ENCODE results near the gene LRIG1. TPM values are rescaled to one million over a fixed set of nuclear protein-coding genes. Genes with fewer than 3 reads are reported as not detected.
A peak's percentile ranks its signal among the peaks of the same experiment; 100 is the strongest.

LRIG1 gene
- total and polyA plus RNA-seq, 5 experiments from 2014 or later = 4.9 to 13.0 (median 11.1) TPM

- H3K9me3 Mint-ChIP-seq = no peaks in the 10 kb centered on the region
- no peaks in the 10 kb centered on the region for H3K27me3 Mint-ChIP-seq
- H3K36me3 Mint-ChIP-seq = peaks cover 0 to 7% (median 0%) of the 10 kb centered on the region in 3 donors
- ATAC-seq (no peak), DNase-seq (no peak)
- H3K27ac Mint-ChIP-seq = no peak overlapping the region
- H3K4me1 Mint-ChIP-seq = peaks cover 0 to 11% (median 2%) of the 10 kb centered on the region in 4 donors
- H3K4me3 Mint-ChIP-seq = no peak overlapping the region
- POLR2A ChIA-PET = no interaction called here
Observed at GRCh38 chr3:66463730-66464511, 36.9 kb downstream of the LRIG1 start.

- Mint-ChIP-seq H3K27ac (no peak overlapping the region), H3K4me1 (peaks cover 0 to 4% (median 2%) of the 10 kb centered on the region in 4 donors)
- POLR2A ChIA-PET = no interaction called here
Observed at GRCh38 chr3:66463054-66463631, 37.7 kb downstream of the LRIG1 start.

GRCh38 chr3:66457252-66457651 is 43.6 kb downstream of the LRIG1 start:
- H3K36me3 Mint-ChIP-seq = peaks cover 0 to 17% (median 0%) of the 10 kb centered on the region in 3 donors
- POLR2A ChIA-PET = no interaction called here
- DNase-seq (no peak), ATAC-seq (no peak)
- H3K27me3 Mint-ChIP-seq = no peaks in the 10 kb centered on the region
- no peaks in the 10 kb centered on the region for H3K9me3 Mint-ChIP-seq
- H3K4me1 Mint-ChIP-seq = peaks cover 0 to 11% (median 2%) of the 10 kb centered on the region in 4 donors
- H3K4me3 Mint-ChIP-seq = no peak overlapping the region
- H3K27ac Mint-ChIP-seq = peak overlapping the region in 1 of 10 donors; percentile 15

More at GRCh38 chr3:66463054-66463631, 37.7 kb downstream of the LRIG1 start:
- Mint-ChIP-seq H3K4me3 (no peak overlapping the region), H3K27me3 (no peaks in the 10 kb centered on the region), H3K9me3 (no peaks in the 10 kb centered on the region), H3K36me3 (peaks cover 0 to 10% (median 0%) of the 10 kb centered on the region in 3 donors)
- ATAC-seq (no peak), DNase-seq (no peak)

GRCh38 chr3:66456711-66457173 is 44.1 kb downstream of the LRIG1 start:
- DNase-seq = peak in 1 of 10 donors; percentile 12
- H3K27ac Mint-ChIP-seq = peak overlapping the region in 1 of 10 donors; percentile 22
- ATAC-seq = no peak
- no peaks in the 10 kb centered on the region for H3K27me3 Mint-ChIP-seq
- peaks cover 0 to 17% (median 0%) of the 10 kb centered on the region in 3 donors for H3K36me3 Mint-ChIP-seq
- no peak overlapping the region for H3K4me3 Mint-ChIP-seq
- no peaks in the 10 kb centered on the region for H3K9me3 Mint-ChIP-seq
- H3K4me1 Mint-ChIP-seq = peaks cover 0 to 11% (median 2%) of the 10 kb centered on the region in 4 donors
- POLR2A ChIA-PET = no interaction called here

- peaks cover 0 to 20% (median 0%) of the 10 kb centered on the region in 3 donors for H3K36me3 Mint-ChIP-seq
- POLR2A ChIA-PET = no interaction called here
- H3K27ac Mint-ChIP-seq = peak overlapping the region in 1 of 10 donors; percentile 77
Observed at GRCh38 chr3:66454464-66454859, 46.4 kb downstream of the LRIG1 start.

GRCh38 chr3:66453651-66454463 is 47.0 kb downstream of the LRIG1 start:
- POLR2A ChIA-PET = no interaction called here
- ATAC-seq (no peak), DNase-seq (no peak)
- peaks cover 0 to 11% (median 7%) of the 10 kb centered on the region in 4 donors for H3K4me1 Mint-ChIP-seq
- H3K36me3 Mint-ChIP-seq = peaks cover 0 to 22% (median 0%) of the 10 kb centered on the region in 3 donors
- H3K4me3 Mint-ChIP-seq = no peak overlapping the region
- no peaks in the 10 kb centered on the region for H3K9me3 Mint-ChIP-seq
- H3K27me3 Mint-ChIP-seq = no peaks in the 10 kb centered on the region
- H3K27ac Mint-ChIP-seq = peak overlapping the region in 1 of 10 donors; percentile 77

More at GRCh38 chr3:66454464-66454859, 46.4 kb downstream of the LRIG1 start:
- no peak for DNase-seq
- H3K4me1 Mint-ChIP-seq = peaks cover 0 to 11% (median 7%) of the 10 kb centered on the region in 4 donors
- no peak for ATAC-seq
- no peak overlapping the region for H3K4me3 Mint-ChIP-seq
- no peaks in the 10 kb centered on the region for H3K27me3 Mint-ChIP-seq
- no peaks in the 10 kb centered on the region for H3K9me3 Mint-ChIP-seq

GRCh38 chr3:66452303-66453011 is 48.4 kb downstream of the LRIG1 start:
- no peak for ATAC-seq
- H3K27me3 Mint-ChIP-seq = no peaks in the 10 kb centered on the region
- H3K4me3 Mint-ChIP-seq = no peak overlapping the region
- no peaks in the 10 kb centered on the region for H3K9me3 Mint-ChIP-seq
- peaks cover 0 to 27% (median 0%) of the 10 kb centered on the region in 3 donors for H3K36me3 Mint-ChIP-seq
- H3K27ac Mint-ChIP-seq = no peak overlapping the region
- POLR2A ChIA-PET = no interaction called here
- H3K4me1 Mint-ChIP-seq = peaks cover 0 to 10% (median 7%) of the 10 kb centered on the region in 4 donors
- DNase-seq = no peak

- Mint-ChIP-seq H3K9me3 (no peaks in the 10 kb centered on the region), H3K4me1 (peaks cover 0 to 7% (median 6%) of the 10 kb centered on the region in 4 donors), H3K27ac (no peak overlapping the region), H3K27me3 (no peaks in the 10 kb centered on the region), H3K4me3 (no peak overlapping the region), H3K36me3 (peaks cover 0 to 26% (median 0%) of the 10 kb centered on the region in 3 donors)
- no peak for ATAC-seq
- no peak for DNase-seq
- POLR2A ChIA-PET = no interaction called here
Observed at GRCh38 chr3:66451766-66452165, 49.1 kb downstream of the LRIG1 start.

- peaks cover 0 to 23% (median 0%) of the 10 kb centered on the region in 3 donors for H3K36me3 Mint-ChIP-seq
- no peaks in the 10 kb centered on the region for H3K27me3 Mint-ChIP-seq
- ATAC-seq = no peak
- H3K4me1 Mint-ChIP-seq = peaks cover 0 to 7% (median 2%) of the 10 kb centered on the region in 4 donors
- no peak overlapping the region for H3K4me3 Mint-ChIP-seq
- H3K27ac Mint-ChIP-seq = no peak overlapping the region
- POLR2A ChIA-PET = no interaction called here
- DNase-seq = no peak
- H3K9me3 Mint-ChIP-seq = no peaks in the 10 kb centered on the region
Observed at GRCh38 chr3:66450390-66451022, 50.3 kb downstream of the LRIG1 start.

GRCh38 chr3:66449411-66449974 is 51.3 kb downstream of the LRIG1 start:
- H3K27me3 Mint-ChIP-seq = no peaks in the 10 kb centered on the region

GRCh38 chr3:66444146-66444644 is 56.6 kb downstream of the LRIG1 start:
- Mint-ChIP-seq H3K27ac (peak overlapping the region in 1 of 10 donors; percentile 28), H3K36me3 (peaks cover 0 to 18% (median 0%) of the 10 kb centered on the region in 3 donors), H3K9me3 (no peaks in the 10 kb centered on the region), H3K4me1 (peaks cover 9 to 15% (median 14%) of the 10 kb centered on the region in 4 donors), H3K4me3 (no peak overlapping the region), H3K27me3 (peaks cover 0 to 2% (median 0%) of the 10 kb centered on the region in 5 donors)
- POLR2A ChIA-PET = no interaction called here
- ATAC-seq (no peak), DNase-seq (no peak)

More at GRCh38 chr3:66449411-66449974, 51.3 kb downstream of the LRIG1 start:
- Mint-ChIP-seq H3K9me3 (no peaks in the 10 kb centered on the region), H3K4me1 (peaks cover 0 to 7% (median 2%) of the 10 kb centered on the region in 4 donors), H3K4me3 (no peak overlapping the region), H3K36me3 (peaks cover 0 to 23% (median 0%) of the 10 kb centered on the region in 3 donors), H3K27ac (no peak overlapping the region)
- POLR2A ChIA-PET = no interaction called here
- DNase-seq (no peak), ATAC-seq (no peak)
